WTC11 (cell line): Measurements from ENCODE around the gene WDR83. TPM values are rescaled to one million over a fixed set of nuclear protein-coding genes. Genes with fewer than 3 reads are reported as not detected.

Experiments used
- AFF4 ChIP-seq: sonication (generic); formaldehyde crosslinking; IDR thresholded peaks from 2 replicates; pipeline ENCODE4 v1.8.1; 2023; ENCODE audit warnings: mild to moderate bottlenecking, missing genetic modification reagents, borderline replicate concordance
- ATF3 ChIP-seq: sonication (generic); formaldehyde crosslinking; conservative IDR thresholded peaks from 2 replicates; pipeline ENCODE4 v1.8.1; 2022; ENCODE audit warnings: mild to moderate bottlenecking, missing genetic modification reagents
- CREM ChIP-seq: sonication (generic); formaldehyde crosslinking; IDR thresholded peaks from 2 replicates; pipeline ENCODE4 v1.8.1; 2022; ENCODE audit warnings: mild to moderate bottlenecking, missing genetic modification reagents, moderate library complexity
- ERG ChIP-seq: fragments of 250-450 bp; sonication (Bioruptor Pico); IDR thresholded peaks from 2 replicates; pipeline ENCODE4 v1.8.0; 2021; ENCODE audit warnings: mild to moderate bottlenecking
- FOXK1 ChIP-seq: sonication (generic); formaldehyde crosslinking; IDR thresholded peaks from 2 replicates; pipeline ENCODE4 v1.8.0; 2022; ENCODE audit warnings: mild to moderate bottlenecking, moderate library complexity, missing genetic modification reagents
- FOXP1 ChIP-seq: sonication (generic); formaldehyde crosslinking; IDR thresholded peaks from 2 replicates; pipeline ENCODE4 v1.8.0; 2022; ENCODE audit warnings: missing genetic modification reagents, mild to moderate bottlenecking, moderate library complexity, borderline replicate concordance
- GTF2I ChIP-seq: fragments of 250-450 bp; sonication (Bioruptor Pico); conservative IDR thresholded peaks from 2 replicates; pipeline ENCODE4 v1.4.0; 2021; ENCODE audit warnings: mild to moderate bottlenecking
- KAT7 ChIP-seq: sonication (generic); formaldehyde crosslinking; IDR thresholded peaks from 2 replicates; pipeline ENCODE4 v1.8.1; 2023; ENCODE audit warnings: missing genetic modification reagents, mild to moderate bottlenecking, borderline replicate concordance
- NFE2L1 ChIP-seq: sonication (generic); formaldehyde crosslinking; IDR thresholded peaks from 2 replicates; pipeline ENCODE4 v1.8.1; 2023; ENCODE audit warnings: missing genetic modification reagents
- NR1H2 ChIP-seq: sonication (generic); formaldehyde crosslinking; IDR thresholded peaks from 2 replicates; pipeline ENCODE4 v1.9.0; 2021; ENCODE audit warnings: mild to moderate bottlenecking, moderate library complexity, missing genetic modification reagents
- NR2C2 ChIP-seq: sonication (generic); formaldehyde crosslinking; IDR thresholded peaks from 2 replicates; pipeline ENCODE4 v1.8.0; 2022; ENCODE audit warnings: mild to moderate bottlenecking, missing genetic modification reagents
- NR3C1 ChIP-seq: sonication (generic); formaldehyde crosslinking; conservative IDR thresholded peaks from 2 replicates; pipeline ENCODE4 v1.8.1; 2023; ENCODE audit warnings: low read depth, mild to moderate bottlenecking, missing genetic modification reagents
- RORB ChIP-seq: fragments of 250-450 bp; sonication (Bioruptor Pico); IDR thresholded peaks from 2 replicates; pipeline ENCODE4 v1.9.0; 2021; ENCODE audit warnings: mild to moderate bottlenecking
- SMAD3 ChIP-seq: sonication (generic); formaldehyde crosslinking; IDR thresholded peaks from 2 replicates; pipeline ENCODE4 v1.8.0; 2022; ENCODE audit warnings: missing genetic modification reagents, mild to moderate bottlenecking, borderline replicate concordance
- SOX15 ChIP-seq: fragments of 250-450 bp; sonication (Bioruptor Pico); IDR thresholded peaks from 2 replicates; pipeline ENCODE4 v1.9.0; 2021; ENCODE audit warnings: mild to moderate bottlenecking
- SP1 ChIP-seq: sonication (generic); formaldehyde crosslinking; conservative IDR thresholded peaks from 2 replicates; pipeline ENCODE4 v1.8.1; 2022; ENCODE audit warnings: missing genetic modification reagents
- TCF7 ChIP-seq: sonication (generic); formaldehyde crosslinking; IDR thresholded peaks from 2 replicates; pipeline ENCODE4 v1.8.0; 2022; ENCODE audit warnings: mild to moderate bottlenecking, low read depth, missing genetic modification reagents, moderate library complexity
- TP53 ChIP-seq: sonication (generic); formaldehyde crosslinking; IDR thresholded peaks from 2 replicates; pipeline ENCODE4 v1.8.1; 2023; ENCODE audit warnings: mild to moderate bottlenecking, missing genetic modification reagents
- USF1 ChIP-seq: sonication (generic); formaldehyde crosslinking; IDR thresholded peaks from 2 replicates; pipeline ENCODE4 v1.8.0; 2022; ENCODE audit warnings: mild to moderate bottlenecking, missing genetic modification reagents
- ZBTB21 ChIP-seq: sonication (generic); formaldehyde crosslinking; IDR thresholded peaks from 2 replicates; pipeline ENCODE4 v1.8.1; 2023; ENCODE audit warnings: mild to moderate bottlenecking, missing genetic modification reagents, borderline replicate concordance
- ZNF263 ChIP-seq: sonication (generic); formaldehyde crosslinking; IDR thresholded peaks from 2 replicates; pipeline ENCODE4 v1.8.1; 2022; ENCODE audit warnings: low read depth, mild to moderate bottlenecking, moderate library complexity, missing genetic modification reagents
- ZNF396 ChIP-seq: fragments of 250-450 bp; sonication (Bioruptor Pico); IDR thresholded peaks from 2 replicates; pipeline ENCODE4 v1.8.0; 2021; ENCODE audit warnings: mild to moderate bottlenecking, moderate library complexity, borderline replicate concordance
- ZNF416 ChIP-seq: fragments of 250-450 bp; sonication (Bioruptor Pico); IDR thresholded peaks from 2 replicates; pipeline ENCODE4 v1.9.0; 2021; ENCODE audit warnings: mild to moderate bottlenecking, inconsistent platforms
- ZNF425 ChIP-seq: fragments of 250-450 bp; sonication (Bioruptor Pico); conservative IDR thresholded peaks from 2 replicates; pipeline ENCODE4 v1.9.0; 2021; ENCODE audit warnings: mild to moderate bottlenecking
- total RNA-seq: library from RNA; stranded (reverse); gene quantifications from 3 replicates; pipeline ENCODE4 v1.2.3, GENCODE V29; 2021
- TF ChIP-seq, protein P1 (sequence below): sonication (generic); formaldehyde crosslinking; IDR thresholded peaks from 2 replicates; pipeline ENCODE4 v1.8.1; 2022; ENCODE audit warnings: missing genetic modification reagents, borderline replicate concordance
- TF ChIP-seq, protein P2 (sequence below): fragments of 250-450 bp; sonication (Bioruptor Pico); IDR thresholded peaks from 2 replicates; pipeline ENCODE4 v1.9.0; 2021; ENCODE audit warnings: mild to moderate bottlenecking
- TF ChIP-seq, protein P3 (sequence below): sonication (generic); formaldehyde crosslinking; IDR thresholded peaks from 2 replicates; pipeline ENCODE4 v1.8.0; 2022; ENCODE audit warnings: mild to moderate bottlenecking, missing genetic modification reagents

WDR83 gene
- total RNA-seq, 1 experiment from 2014 or later = 21.8 TPM

- TF ChIP-seq, protein P1, sequence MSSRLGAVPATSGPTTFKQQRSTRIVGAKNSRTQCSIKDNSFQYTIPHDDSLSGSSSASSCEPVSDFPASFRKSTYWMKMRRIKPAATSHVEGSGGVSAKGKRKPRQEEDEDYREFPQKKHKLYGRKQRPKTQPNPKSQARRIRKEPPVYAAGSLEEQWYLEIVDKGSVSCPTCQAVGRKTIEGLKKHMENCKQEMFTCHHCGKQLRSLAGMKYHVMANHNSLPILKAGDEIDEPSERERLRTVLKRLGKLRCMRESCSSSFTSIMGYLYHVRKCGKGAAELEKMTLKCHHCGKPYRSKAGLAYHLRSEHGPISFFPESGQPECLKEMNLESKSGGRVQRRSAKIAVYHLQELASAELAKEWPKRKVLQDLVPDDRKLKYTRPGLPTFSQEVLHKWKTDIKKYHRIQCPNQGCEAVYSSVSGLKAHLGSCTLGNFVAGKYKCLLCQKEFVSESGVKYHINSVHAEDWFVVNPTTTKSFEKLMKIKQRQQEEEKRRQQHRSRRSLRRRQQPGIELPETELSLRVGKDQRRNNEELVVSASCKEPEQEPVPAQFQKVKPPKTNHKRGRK (CRISPR knock-in tag) = no peak
- TF ChIP-seq GTF2I (CRISPR knock-in tag) = no peak
- TF ChIP-seq CREM (CRISPR knock-in tag) = peak; percentile 85
- TF ChIP-seq TCF7 (CRISPR knock-in tag) = no peak
- no peak for TF ChIP-seq ZNF396 (CRISPR knock-in tag)
- 0 out of 2 replicates have a peak, but pooled peaks have one; percentile 55 for TF ChIP-seq SMAD3
- TF ChIP-seq ERG (CRISPR knock-in tag) = no peak
- peak; percentile 81 for TF ChIP-seq SP1 (CRISPR knock-in tag)
- TF ChIP-seq FOXK1 (CRISPR knock-in tag) = peak; percentile 80
- no peak for TF ChIP-seq ZNF263 (CRISPR knock-in tag)
- TF ChIP-seq FOXP1 = no peak
- TF ChIP-seq NFE2L1 (CRISPR knock-in tag) = no peak
- no peak for TF ChIP-seq RORB (CRISPR knock-in tag)
- TF ChIP-seq NR2C2 (CRISPR knock-in tag) = no peak; the same call in 1 of the 2 replicates
- TF ChIP-seq SOX15 (CRISPR knock-in tag) = no peak
- no peak for TF ChIP-seq NR1H2 (CRISPR knock-in tag)
- TF ChIP-seq TP53 = no peak
- no peak; the same call in 1 of the 2 replicates for TF ChIP-seq ZNF416
- peak; percentile 19; the same call in 1 of the 2 replicates for TF ChIP-seq USF1
- no peak for TF ChIP-seq KAT7 (CRISPR knock-in tag)
- TF ChIP-seq, protein P2, sequence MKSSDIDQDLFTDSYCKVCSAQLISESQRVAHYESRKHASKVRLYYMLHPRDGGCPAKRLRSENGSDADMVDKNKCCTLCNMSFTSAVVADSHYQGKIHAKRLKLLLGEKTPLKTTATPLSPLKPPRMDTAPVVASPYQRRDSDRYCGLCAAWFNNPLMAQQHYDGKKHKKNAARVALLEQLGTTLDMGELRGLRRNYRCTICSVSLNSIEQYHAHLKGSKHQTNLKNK (CRISPR knock-in tag) = no peak
- no peak for TF ChIP-seq AFF4 (CRISPR knock-in tag)
- TF ChIP-seq, protein P3, sequence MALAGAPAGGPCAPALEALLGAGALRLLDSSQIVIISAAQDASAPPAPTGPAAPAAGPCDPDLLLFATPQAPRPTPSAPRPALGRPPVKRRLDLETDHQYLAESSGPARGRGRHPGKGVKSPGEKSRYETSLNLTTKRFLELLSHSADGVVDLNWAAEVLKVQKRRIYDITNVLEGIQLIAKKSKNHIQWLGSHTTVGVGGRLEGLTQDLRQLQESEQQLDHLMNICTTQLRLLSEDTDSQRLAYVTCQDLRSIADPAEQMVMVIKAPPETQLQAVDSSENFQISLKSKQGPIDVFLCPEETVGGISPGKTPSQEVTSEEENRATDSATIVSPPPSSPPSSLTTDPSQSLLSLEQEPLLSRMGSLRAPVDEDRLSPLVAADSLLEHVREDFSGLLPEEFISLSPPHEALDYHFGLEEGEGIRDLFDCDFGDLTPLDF = no peak
- no peak for TF ChIP-seq ATF3 (CRISPR knock-in tag)
- TF ChIP-seq ZBTB21 (CRISPR knock-in tag) = no peak
- TF ChIP-seq ZNF425 (CRISPR knock-in tag) = no peak
- TF ChIP-seq NR3C1 (CRISPR knock-in tag) = no peak
These were observed 2.9 kb downstream of the WDR83 start (continued) for GRCh38 chr19:12669270-12670158.
